GM12878 (cell line): ENCODE data around the gene CNIH2. TPM values are rescaled to one million over a fixed set of nuclear protein-coding genes. Genes with fewer than 3 reads are reported as not detected.
"Not testable (repeated sequence)": the region's sequence is repeated elsewhere in the genome, so short reads cannot be mapped to it uniquely, and the experiment has no call there.

Experiments used
- ATAC-seq: fragments of 200-7000 bp; cut with Tn5 transposase; 3 replicates; pipeline ENCODE4 v1.9.1; 2020; ENCODE audit warnings: mild to moderate bottlenecking, moderate library complexity
- BruUV-seq: library from RNA; stranded (reverse); fragments of 400-500 nt; replicated peaks from 2 replicates; lab custom pipeline; 2021; lab: Mats Ljungman, UMichigan
- CTCF ChIA-PET: fragments of 300-600 bp; sonication (Branson Sonifier 250); formaldehyde crosslinking; extraction: SDS; loops from one replicate; lab custom pipeline; 2021; ENCODE audit warnings: inconsistent platforms; lab: Yijun Ruan, JAX
- POLR2A ChIA-PET: fragments of 350-600 bp; formaldehyde crosslinking; extraction: SDS; loops from one replicate; lab custom pipeline; 2021; ENCODE audit warnings: inconsistent platforms; lab: Charles Lee
- RAD21 ChIA-PET: fragments of 300-600 bp; sonication (Branson Sonifier 250); formaldehyde crosslinking; loops from one replicate; lab custom pipeline; 2023; ENCODE audit warnings: antibody characterized with exemption; ENCODE audit not compliant: unreplicated experiment; lab: Charles Lee
- SMC1A ChIA-PET: fragments of 300-600 bp; sonication (Branson Sonifier 250); formaldehyde crosslinking; loops from one replicate; lab custom pipeline; 2023; ENCODE audit not compliant: unreplicated experiment, uncharacterized antibody; lab: Charles Lee
- DNase-seq: peaks from one replicate; pipeline ENCODE4 v3.0.0-alpha.2; 2011; ENCODE audit warnings: low read depth, low spot score
- FAIRE-seq: peaks from 3 replicates; lab custom pipeline; 2011; peaks lifted over from hg19 to GRCh38; lab: Jason Lieb, UNC
- H2AFZ ChIP-seq: 2 replicates; pipeline ENCODE4 v1.6.0; 2011; ENCODE audit warnings: low read depth, low read length, control low read depth; ENCODE audit not compliant: control insufficient read depth
- H3K27ac ChIP-seq: 2 replicates; pipeline ENCODE4 v1.5.1; 2011; ENCODE audit warnings: control low read depth; ENCODE audit not compliant: control insufficient read depth, insufficient read depth
- H3K27me3 ChIP-seq, 2 experiments: replicated peaks in 1 of 2; 2 replicates each; pipeline versions ENCODE4 v1.6.0 to v1.6.1; 2011; ENCODE audit warnings: low read length in 1 of 2; ENCODE audit not compliant: control insufficient read depth in 2 of 2, insufficient read depth in 2 of 2
- H3K36me3 ChIP-seq, 2 experiments: 2 replicates each; pipeline ENCODE4 v1.5.1; 2011; ENCODE audit warnings: low read length in 1 of 2; ENCODE audit not compliant: control insufficient read depth in 2 of 2, insufficient read depth in 2 of 2
- H3K4me1 ChIP-seq: 2 replicates; pipeline ENCODE4 v1.6.1; 2011; ENCODE audit warnings: mild to moderate bottlenecking, low read length, moderate library complexity, mixed read lengths; ENCODE audit not compliant: control insufficient read depth, insufficient read depth
- H3K4me2 ChIP-seq: 2 replicates; pipeline ENCODE4 v1.6.0; 2011; ENCODE audit warnings: control low read depth; ENCODE audit not compliant: control insufficient read depth, insufficient read depth
- H3K4me3 ChIP-seq: fragments of 200-600 bp; sonication (generic); 2 replicates; pipeline ENCODE4 v1.5.1; 2016
- H3K79me2 ChIP-seq: 2 replicates; pipeline ENCODE4 v1.6.0; 2011; ENCODE audit warnings: low read length; ENCODE audit not compliant: control insufficient read depth, insufficient read depth
- H3K9ac ChIP-seq: 2 replicates; pipeline ENCODE4 v1.8.0; 2011; ENCODE audit warnings: low read length, control low read depth, mixed read lengths; ENCODE audit not compliant: control insufficient read depth, insufficient read depth
- H3K9me3 ChIP-seq: replicated peaks from 3 replicates; pipeline ENCODE4 v1.5.1; 2011; ENCODE audit warnings: mild to moderate bottlenecking, low read length; ENCODE audit not compliant: control insufficient read depth, insufficient read depth
- H4K20me1 ChIP-seq: 2 replicates; pipeline ENCODE4 v1.6.0; 2011; ENCODE audit not compliant: control insufficient read depth, insufficient read depth
- CEBPB ChIP-seq, 2 experiments: fragments of 150-350 bp in 1 of 2; IDR thresholded peaks; 2 replicates each; pipeline ENCODE4 v1.6.1; 2012 to 2014; ENCODE audit warnings: low read depth in 2 of 2, low read length in 2 of 2, borderline replicate concordance in 1 of 2, inconsistent platforms in 1 of 2
- CUX1 ChIP-seq: IDR thresholded peaks from 2 replicates; pipeline ENCODE4 v1.6.1; 2012; ENCODE audit warnings: improper control_type of control experiment, low read depth, low read length; ENCODE audit not compliant: insufficient replicate concordance
- ETV6 ChIP-seq, 2 experiments: fragments of 450-650 bp in 1 of 2; IDR thresholded peaks in 1 of 2; conservative IDR thresholded peaks in 1 of 2; 2 replicates each; pipeline ENCODE4 v1.6.1; 2014; ENCODE audit warnings: antibody characterized with exemption in 1 of 2, borderline replicate concordance in 1 of 2, low read depth in 1 of 2, mild to moderate bottlenecking in 1 of 2, moderate library complexity in 1 of 2
- GABPA ChIP-seq: IDR thresholded peaks from 2 replicates; pipeline ENCODE4 v1.6.1; 2014; ENCODE audit warnings: antibody characterized with exemption, low read depth, mild to moderate bottlenecking, inconsistent platforms
- MEF2B ChIP-seq: fragments of 450-650 bp; IDR thresholded peaks from 2 replicates; pipeline ENCODE4 v1.6.1; 2018; ENCODE audit warnings: mild to moderate bottlenecking, moderate library complexity; ENCODE audit not compliant: partially characterized antibody, poor library complexity, severe bottlenecking
- MTA2 ChIP-seq: fragments of 450-650 bp; IDR thresholded peaks from 2 replicates; pipeline ENCODE4 v1.6.1; 2016; ENCODE audit warnings: low read depth, mild to moderate bottlenecking, moderate library complexity
- PAX8 ChIP-seq: fragments of 450-650 bp; IDR thresholded peaks from 2 replicates; pipeline ENCODE4 v1.6.1; 2017; ENCODE audit warnings: mild to moderate bottlenecking, moderate library complexity
- SPI1 ChIP-seq: IDR thresholded peaks from 2 replicates; pipeline ENCODE4 v1.6.1; 2011; ENCODE audit warnings: low read depth, mild to moderate bottlenecking, low read length, moderate library complexity, borderline replicate concordance; ENCODE audit not compliant: insufficient read depth
- WGBS: methylation state at CpG from one replicate; pipeline ENCODE4 v1.1.6; 2016; ENCODE audit warnings: low lambda C conversion rate; ENCODE audit not compliant: insufficient replicate concordance, insufficient coverage; ENCODE audit errors: missing lambda C conversion rate; 5-methylcytosine and 5-hydroxymethylcytosine counted together
- in situ Hi-C: fragments of 300-500 bp; cut with MboI; formaldehyde crosslinking; loops from 9 replicates; pipeline ENCODE4 v1.14.3; 2018; ENCODE audit warnings: mixed read lengths
- intact Hi-C: fragments of 100-400 bp; cut with micrococcal nuclease; formaldehyde crosslinking; loops from one replicate; pipeline ENCODE4 v1.14.2; 2022; ENCODE audit not compliant: unreplicated experiment
- polyA plus RNA-seq, 11 experiments: library from polyadenylated mRNA; depleted of rRNA in 4 of 11; unstranded in 6 of 11; stranded (reverse) in 5 of 11; fragments of >200 nt; fragmentation: Nextera tagmentation in 4 of 11; fragmentation: Illumina TruSeq in 1 of 11; extraction: Ambion mirVana in 4 of 11; extraction: Trizol in 1 of 11; gene quantifications; 1 replicate in 1 of 11; 2 replicates in 10 of 11; pipeline versions ENCODE4 v1.2.1 to v1.2.3, GENCODE V29; 2011 to 2016; ENCODE audit warnings: inconsistent platforms in 2 of 11, missing spikeins in 2 of 11, low read depth in 1 of 11
- total RNA-seq, 4 experiments: library from RNA; depleted of rRNA in 3 of 4; stranded (reverse); fragments of >200 nt in 3 of 4; fragmentation: Illumina TruSeq in 1 of 4; extraction: Trizol in 1 of 4; gene quantifications; 2 replicates each; pipeline versions ENCODE4 v1.2.1 to v1.2.3, GENCODE V29; 2013 to 2021

CNIH2 gene
- total and polyA plus RNA-seq, 10 of the 15 experiments (the other 5 are each of a cell fraction or from before 2014, with no cell fraction given): 0.07 to 1.3 (median 0.68) TPM; not detected in 2

GRCh38 chr11:66310324-66310723, 32.3 kb downstream of the CNIH2 start:
- H3K36me3 ChIP-seq: no peaks in the 10 kb centered on the region
- ChIA-PET SMC1A (interaction anchor here (1.2 kb wide), 1 partner anchor 42 kb away, joined by 3 read pairs; the partner anchor contains the start of gene RAB1B), RAD21 (interaction anchor here (1.3 to 3.0 kb wide), 3 partner anchors 21 to 79 kb away, joined by 3 to 49 read pairs (median 5); partner anchors contain the start of gene YIF1A), CTCF (interaction anchor here (1.2 to 6.3 kb wide), 4 partner anchors 21 to 77 kb away, joined by 3 to 166 read pairs (median 58); partner anchors contain the start of gene YIF1A), POLR2A (interaction anchor here (0.6 kb wide), 1 partner anchor 416 kb away, joined by 3 read pairs; no protein-coding TSS in a partner anchor)
- no peak for FAIRE-seq
- no peak overlapping the region for H3K4me2 ChIP-seq
- no peak for TF ChIP-seq MEF2B
- TF ChIP-seq PAX8: no peak
- TF ChIP-seq ETV6 (conservative IDR thresholded peaks at IDR 0.05 in 1 of 2, IDR thresholded peaks at IDR 0.05 in 1 of 2; ENCODE audit: borderline replicate concordance in 1 of 2, low read depth in 1 of 2): no peak
- TF ChIP-seq CUX1: no peak
- TF ChIP-seq MTA2: no peak
- no peak for TF ChIP-seq CEBPB (IDR thresholded peaks at IDR 0.05; ENCODE audit: borderline replicate concordance in 1 of 2, low read depth in 2 of 2, low read length in 2 of 2)
- TF ChIP-seq GABPA: no peak
- TF ChIP-seq SPI1: no peak
- no peaks in the 10 kb centered on the region for H3K79me2 ChIP-seq
- intact Hi-C loops (loop anchor here (2.0 kb wide), 1 partner anchor 78 kb away; no protein-coding TSS in a partner anchor), in situ Hi-C loops (no loop called here)
- no peaks in the 10 kb centered on the region; the same call in 1 of the 2 replicates for H3K4me1 ChIP-seq
- no peak overlapping the region for H3K27ac ChIP-seq
- H3K27me3 ChIP-seq: no peaks in the 10 kb centered on the region; a peak in 1 of 4 replicates
- H3K4me3 ChIP-seq: no peak overlapping the region
- WGBS: 42% methylated on average over 8 of the region's 8 CpGs
- H3K9me3 ChIP-seq: no peaks in the 10 kb centered on the region
- H2AFZ ChIP-seq: no peak overlapping the region
- no peaks in the 10 kb centered on the region for H4K20me1 ChIP-seq
- no peak for ATAC-seq
- DNase-seq: no peak
- BruUV-seq: no TSS peak
- H3K9ac ChIP-seq: no peak overlapping the region

GRCh38 chr11:66310803-66311440, 32.9 kb downstream of the CNIH2 start:
- H3K27me3 ChIP-seq, H4K20me1 ChIP-seq, H3K36me3 ChIP-seq, DNase-seq, H3K4me3 ChIP-seq, in situ Hi-C loops, H3K4me1 ChIP-seq, FAIRE-seq, H3K79me2 ChIP-seq, ATAC-seq, BruUV-seq, H3K4me2 ChIP-seq, H3K9me3 ChIP-seq, H2AFZ ChIP-seq, H3K27ac ChIP-seq, H3K9ac ChIP-seq: not testable (repeated sequence)
- SMC1A ChIA-PET: interaction anchor here (0.6 to 2.8 kb wide), 19 partner anchors 9 to 260 kb away, joined by 3 to 33 read pairs (median 6); partner anchors contain the start of genes MRPL11, NPAS4, RIN1 and SLC29A2
- intact Hi-C loops: loop anchor here (2.0 kb wide), 1 partner anchor 78 kb away; no protein-coding TSS in a partner anchor
- POLR2A ChIA-PET: interaction anchor here (1.0 to 2.9 kb wide), 8 partner anchors 16 to 75 kb away, joined by 3 to 19 read pairs (median 8); partner anchors contain the start of genes BRMS1, RIN1, SLC29A2 and YIF1A
- WGBS: 86% methylated on average over 18 of the region's 18 CpGs
- RAD21 ChIA-PET: interaction anchor here (0.7 to 3.0 kb wide), 21 partner anchors 9 to 128 kb away, joined by 3 to 49 read pairs (median 6); partner anchors contain the start of genes B4GAT1, MRPL11, RIN1 and YIF1A
- CTCF ChIA-PET: interaction anchor here (0.5 to 6.3 kb wide), 31 partner anchors 9 to 806 kb away, joined by 3 to 166 read pairs (median 6); partner anchors contain the start of genes B4GAT1, BRMS1, DPP3 and MRPL11
